ENCODE measurements around the gene PSME2. TPM values are rescaled to one million over a fixed set of nuclear protein-coding genes. Genes with fewer than 3 reads are reported as not detected.

Gene PSME2
- total and polyA plus RNA-seq, 8 donors = 62.4 to 421 (median 232) TPM

DNA sequence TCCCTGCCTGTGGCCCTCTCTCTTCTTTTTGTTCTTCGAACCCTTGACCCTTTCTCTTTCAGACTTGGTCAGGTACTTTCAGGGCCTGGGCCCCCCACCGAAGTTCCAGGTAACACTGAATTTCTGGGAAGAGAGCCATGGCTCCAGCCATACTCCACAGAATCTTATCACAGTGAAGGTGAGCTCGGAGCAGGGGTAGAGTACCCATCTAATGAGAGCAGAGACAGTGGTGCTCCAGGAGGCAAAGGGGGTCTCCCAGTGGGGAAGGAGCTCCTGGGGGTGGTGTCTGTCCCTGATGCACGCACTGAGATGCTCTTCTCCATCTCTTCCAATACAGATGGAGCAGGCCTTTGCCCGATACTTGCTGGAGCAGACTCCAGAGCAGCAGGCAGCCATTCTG is 19.4 kb upstream of the PSME2 start:
- DNase-seq = no peak
- Histone ChIP-seq H3K4me3 (no peak overlapping the region), H3K36me3 (peaks cover 37 to 79% (median 71%) of the 10 kb centered on the region in 4 donors), H3K27me3 (no peaks in the 10 kb centered on the region), H3K4me1 (peaks cover 20 to 68% (median 40%) of the 10 kb centered on the region in 4 donors), H3K27ac (no peak overlapping the region), H3K9me3 (no peaks in the 10 kb centered on the region)
- WGBS, 5 donors = 75 to 90% (median 80%) methylated on average over 5 of the region's 5 CpGs
- intact Hi-C loops (cut with DNase I; ENCODE audit: low total_unique reads) = no loop called here
- no peak for TF ChIP-seq POLR2A (IDR thresholded peaks at IDR 0.05)
- no peak for TF ChIP-seq CTCF (IDR thresholded peaks at IDR 0.05)
- TF ChIP-seq EP300 (IDR thresholded peaks at IDR 0.05) = no peak
- TF ChIP-seq POLR2AphosphoS5 (IDR thresholded peaks at IDR 0.05) = no peak

DNA sequence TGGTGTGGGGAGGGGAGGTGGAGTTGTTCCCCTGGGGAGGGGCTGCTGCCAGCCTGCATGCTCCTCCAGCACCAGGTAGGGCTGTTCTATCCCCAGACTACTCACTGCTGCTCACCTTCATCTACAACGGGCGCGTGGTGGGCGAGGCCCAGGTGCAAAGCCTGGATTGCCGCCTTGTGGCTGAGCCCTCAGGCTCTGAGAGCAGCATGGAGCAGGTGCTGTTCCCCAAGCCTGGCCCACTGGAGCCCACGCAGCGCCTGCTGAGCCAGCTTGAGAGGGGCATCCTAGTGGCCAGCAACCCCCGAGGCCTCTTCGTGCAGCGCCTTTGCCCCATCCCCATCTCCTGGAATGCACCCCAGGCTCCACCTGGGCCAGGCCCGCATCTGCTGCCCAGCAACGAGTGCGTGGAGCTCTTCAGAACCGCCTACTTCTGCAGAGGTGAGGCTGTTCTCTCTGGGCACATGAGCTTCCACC is 18.1 kb upstream of the PSME2 start:
- intact Hi-C loops (cut with DNase I; ENCODE audit: low total_unique reads) = no loop called here
- H3K9me3 ChIP-seq = no peaks in the 10 kb centered on the region
- no peak overlapping the region for H3K4me3 ChIP-seq
- TF ChIP-seq POLR2A (IDR thresholded peaks at IDR 0.05) (no peak), EP300 (IDR thresholded peaks at IDR 0.05) (no peak), POLR2AphosphoS5 (IDR thresholded peaks at IDR 0.05) (no peak), CTCF (IDR thresholded peaks at IDR 0.05) (no peak)
- peaks cover 44 to 83% (median 81%) of the 10 kb centered on the region in 4 donors for H3K36me3 ChIP-seq
- H3K4me1 ChIP-seq = peaks cover 26 to 70% (median 47%) of the 10 kb centered on the region in 4 donors
- no peak for DNase-seq
- 77 to 90% (median 86%) methylated on average over 10 to 14 of the region's 14 CpGs for WGBS, 5 donors
- H3K27me3 ChIP-seq = no peaks in the 10 kb centered on the region
- no peak overlapping the region for H3K27ac ChIP-seq

- intact Hi-C loops (cut with DNase I; ENCODE audit: low total_unique reads) = no loop called here
- 7 to 21% (median 20%) methylated on average over 7 to 8 of the region's 8 CpGs for WGBS, 5 donors
- Histone ChIP-seq H3K27me3 (no peaks in the 10 kb centered on the region), H3K4me1 (peaks cover 26 to 64% (median 47%) of the 10 kb centered on the region in 4 donors), H3K4me3 (peak overlapping the region; percentile 62 to 80 (median 69)), H3K36me3 (peaks cover 55 to 81% (median 76%) of the 10 kb centered on the region in 4 donors), H3K27ac (peak overlapping the region; percentile 56 to 97 (median 95)), H3K9me3 (no peaks in the 10 kb centered on the region)
- DNase-seq = no peak
- TF ChIP-seq POLR2A (IDR thresholded peaks at IDR 0.05) (no peak), POLR2AphosphoS5 (IDR thresholded peaks at IDR 0.05) (no peak), CTCF (IDR thresholded peaks at IDR 0.05) (no peak), EP300 (IDR thresholded peaks at IDR 0.05) (no peak)
Measured at GRCh38 chr14:24162093-24162492, 15.7 kb upstream of the PSME2 start.

DNA sequence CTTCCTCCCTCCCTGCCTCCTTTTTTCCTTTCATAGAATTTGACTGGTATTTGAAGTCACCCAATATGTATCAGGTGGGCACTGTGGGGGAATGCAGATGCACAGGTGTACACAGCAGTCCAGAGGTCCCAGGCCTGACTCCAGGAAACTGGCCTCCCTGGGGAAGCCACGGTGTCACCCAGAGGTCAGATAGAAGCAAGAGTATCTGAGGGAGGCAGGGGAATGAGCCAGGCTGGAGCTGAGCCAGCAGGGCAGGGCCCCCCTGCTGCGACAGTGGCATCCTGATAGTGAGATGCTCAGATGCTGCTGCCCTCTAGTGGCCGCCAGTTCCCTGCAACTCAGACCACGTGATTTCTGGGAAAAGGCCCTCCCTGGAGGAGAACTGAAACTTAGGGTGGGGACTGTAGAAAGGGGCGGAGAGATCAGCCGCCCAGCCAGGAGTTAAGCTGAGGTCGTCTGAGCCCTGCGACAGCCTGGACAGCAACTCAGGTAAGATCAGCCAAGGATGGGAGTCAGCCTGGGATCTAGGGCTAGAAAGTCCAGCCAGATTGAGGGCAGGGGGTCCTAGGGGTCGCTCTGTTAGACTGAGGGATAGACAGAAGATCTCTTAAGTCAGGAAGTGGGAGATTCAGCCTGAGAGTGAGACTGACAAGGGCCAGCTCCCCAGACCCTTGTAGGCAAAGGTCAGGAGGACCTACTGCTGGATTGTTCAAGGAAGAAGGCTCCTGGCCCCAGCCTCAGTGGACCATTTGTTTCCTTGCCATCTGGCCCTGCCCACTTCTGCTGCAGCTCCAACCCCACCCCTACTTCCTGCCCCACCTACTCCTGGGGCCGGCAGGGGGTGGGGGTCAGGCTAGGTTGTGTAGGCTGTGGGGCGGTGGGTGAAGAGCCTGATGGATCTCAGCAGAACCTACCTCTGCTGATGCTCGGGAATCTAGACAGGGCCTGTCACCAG is 14.7 kb upstream of the PSME2 start, which contains the start of gene IRF9:
Gene IRF9, plus strand, starts transcription at position 416 of the 955 bp plus-strand sequence. CDS start 880 bp downstream, outside the sequence.
- TF ChIP-seq POLR2AphosphoS5 (IDR thresholded peaks at IDR 0.05) (peak; percentile 92 to 99 (median 97)), POLR2A (IDR thresholded peaks at IDR 0.05) (peak in 1 of 4 donors; percentile 16), CTCF (IDR thresholded peaks at IDR 0.05) (peak in 6 of 7 experiments; percentile 77 to 99 (median 92)), EP300 (IDR thresholded peaks at IDR 0.05) (peak; percentile 57)
- WGBS, 5 donors = 0 to 1% (median 1%) methylated on average over 12 of the region's 12 CpGs
- peak; percentile 98 for DNase-seq
- intact Hi-C loops (cut with DNase I; ENCODE audit: low total_unique reads) = no loop called here
- peaks cover 26 to 55% (median 47%) of the 10 kb centered on the region in 4 donors for H3K4me1 ChIP-seq
- peak within 1 kb of the TSS; percentile 91 to 97 (median 95) for H3K27ac ChIP-seq
- H3K27me3 ChIP-seq = no peaks in the 10 kb centered on the region
- H3K36me3 ChIP-seq = peaks cover 62 to 81% (median 76%) of the 10 kb centered on the region in 4 donors
- no peaks in the 10 kb centered on the region for H3K9me3 ChIP-seq
- peak within 1 kb of the TSS; percentile 62 to 80 (median 69) for H3K4me3 ChIP-seq
